Measurements from ENCODE around the gene DGCR2. TPM values are rescaled to one million over a fixed set of nuclear protein-coding genes. Genes with fewer than 3 reads are reported as not detected.
"Not testable (repeated sequence)": the region's sequence is repeated elsewhere in the genome, so short reads cannot be mapped to it uniquely, and the experiment has no call there.

The DGCR2 gene
- total RNA-seq, 2 donors from 2014 or later = 24.4 to 28.5 TPM

DNA sequence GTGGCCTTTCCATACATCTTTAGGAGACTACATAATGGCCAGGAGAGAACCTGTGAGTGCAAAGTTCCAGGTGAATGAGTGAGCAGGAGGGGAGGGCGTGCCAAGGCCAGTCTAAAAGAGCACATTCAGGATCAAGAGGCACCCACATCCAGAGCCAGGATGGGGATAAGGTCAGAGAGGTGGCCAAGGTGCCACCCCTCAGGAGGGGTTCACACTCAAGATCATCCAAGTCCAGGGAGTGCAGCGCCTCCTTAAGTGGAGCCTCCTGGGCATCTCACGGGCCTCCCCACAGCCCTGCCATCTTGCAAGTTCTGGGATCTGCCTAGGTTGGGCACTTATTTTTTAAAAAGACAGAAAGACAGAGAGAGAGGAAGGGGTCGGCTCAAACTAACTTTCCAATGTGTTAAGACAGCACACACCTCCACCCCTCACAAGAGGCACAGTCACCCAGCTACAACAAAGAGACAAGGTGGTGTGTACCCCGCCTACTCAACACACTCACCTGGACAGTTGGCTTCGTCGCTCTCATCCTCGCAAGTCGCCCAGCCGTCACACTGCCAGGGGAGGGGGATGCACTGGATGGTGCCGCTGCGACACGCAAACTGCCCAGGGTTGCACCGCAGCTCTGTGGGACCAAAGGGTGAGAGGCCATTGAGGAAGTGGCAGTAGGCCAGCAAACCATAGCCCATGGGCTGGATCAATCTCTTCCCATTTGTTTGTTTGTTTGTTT lies 33.2 kb downstream of the DGCR2 start:
- no peak overlapping the region for H3K27ac Mint-ChIP-seq
- ATAC-seq (replicated peaks in 1 of 2) = no peak
- H3K27me3 Mint-ChIP-seq (ENCODE audit: low read depth) = no peaks in the 10 kb centered on the region
- no peaks in the 10 kb centered on the region for H3K9me3 Mint-ChIP-seq
- peaks cover 0 to 8% of the 10 kb centered on the region in 2 donors for H3K36me3 Mint-ChIP-seq (ENCODE audit: insufficient read depth in 2 of 2)
- peaks cover 6% of the 10 kb centered on the region for H3K4me1 Mint-ChIP-seq (ENCODE audit: low read depth)
- no peak overlapping the region for H3K4me3 Mint-ChIP-seq
- DNase-seq = no peak

DNA sequence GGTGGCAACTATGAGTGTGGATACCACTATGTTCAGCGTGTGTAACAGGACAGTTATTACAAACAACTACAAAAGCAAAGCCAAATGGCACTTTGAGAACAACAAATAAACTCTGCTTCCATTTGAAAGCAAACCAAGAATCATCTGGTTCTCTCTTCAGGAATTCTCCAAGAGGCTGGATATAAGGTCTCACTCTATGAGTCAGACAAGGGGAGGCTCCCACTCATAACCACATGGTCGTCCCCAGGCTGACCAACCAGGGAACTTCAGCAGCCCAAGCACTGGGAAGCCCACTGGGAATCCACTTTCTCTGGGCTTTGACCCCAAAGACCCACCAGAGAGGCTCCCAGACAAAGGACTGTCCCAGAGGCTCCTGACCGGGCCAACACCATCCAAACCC lies 35.3 kb downstream of the DGCR2 start:
- Mint-ChIP-seq H3K27me3 (ENCODE audit: low read depth) (no peaks in the 10 kb centered on the region), H3K4me3 (no peak overlapping the region), H3K9me3 (no peaks in the 10 kb centered on the region), H3K36me3 (ENCODE audit: insufficient read depth in 2 of 2) (peaks cover 0 to 12% of the 10 kb centered on the region in 2 donors), H3K27ac (no peak overlapping the region), H3K4me1 (ENCODE audit: low read depth) (peaks cover 6% of the 10 kb centered on the region)
- DNase-seq = no peak
- ATAC-seq (replicated peaks in 1 of 2) = no peak

DNA sequence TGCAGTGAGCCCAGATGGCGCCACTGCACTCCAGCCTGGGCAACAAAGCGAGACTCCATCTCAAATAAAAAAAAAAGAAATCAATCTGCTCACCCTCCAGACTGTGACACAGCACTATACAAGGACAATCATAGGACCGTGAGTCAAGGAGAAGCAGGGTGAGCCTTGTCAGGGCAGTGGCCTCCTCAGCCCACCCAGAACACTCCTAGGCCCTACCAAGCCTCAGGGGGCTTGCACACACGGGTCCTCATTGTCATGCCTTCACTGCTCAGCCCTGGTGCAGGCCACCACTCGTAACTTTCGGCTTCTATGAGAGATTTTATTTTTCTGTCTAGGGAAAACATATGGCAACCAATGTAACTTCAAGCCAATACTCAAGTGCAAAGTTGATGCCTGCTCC lies 35.8 kb downstream of the DGCR2 start:
- Mint-ChIP-seq H3K4me3 (no peak overlapping the region), H3K27ac (no peak overlapping the region), H3K36me3 (ENCODE audit: insufficient read depth in 2 of 2) (peaks cover 0 to 12% of the 10 kb centered on the region in 2 donors), H3K27me3 (ENCODE audit: low read depth) (no peaks in the 10 kb centered on the region), H3K4me1 (ENCODE audit: low read depth) (peaks cover 6% of the 10 kb centered on the region), H3K9me3 (no peaks in the 10 kb centered on the region)
- ATAC-seq (replicated peaks in 1 of 2) (no peak), DNase-seq (no peak)

DNA sequence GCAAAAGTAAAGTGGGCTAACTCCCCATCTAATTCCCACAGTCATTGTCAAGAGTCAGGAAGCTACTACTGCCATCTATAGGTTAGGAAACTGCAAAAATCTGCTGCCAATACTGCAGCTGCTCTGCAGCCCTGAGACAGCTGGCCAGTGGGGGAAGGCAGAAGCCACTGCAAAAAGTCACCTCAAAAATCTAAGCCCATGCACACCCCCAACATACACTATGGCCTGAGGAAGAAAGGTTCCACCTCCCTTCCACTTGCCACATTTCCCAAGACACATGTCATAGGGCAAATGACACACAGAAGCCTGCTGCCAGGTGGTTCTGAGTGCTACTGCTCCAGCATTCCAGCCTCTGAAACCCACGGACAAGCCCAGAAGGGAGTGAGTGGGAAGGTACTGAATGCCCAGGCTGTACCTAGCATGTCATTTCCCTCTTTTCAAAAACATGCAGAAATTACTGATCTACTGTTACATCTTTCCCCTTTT lies 36.9 kb downstream of the DGCR2 start:
- no peak for ATAC-seq (replicated peaks in 1 of 2)
- H3K27ac Mint-ChIP-seq = no peak overlapping the region
- DNase-seq = no peak

DNA sequence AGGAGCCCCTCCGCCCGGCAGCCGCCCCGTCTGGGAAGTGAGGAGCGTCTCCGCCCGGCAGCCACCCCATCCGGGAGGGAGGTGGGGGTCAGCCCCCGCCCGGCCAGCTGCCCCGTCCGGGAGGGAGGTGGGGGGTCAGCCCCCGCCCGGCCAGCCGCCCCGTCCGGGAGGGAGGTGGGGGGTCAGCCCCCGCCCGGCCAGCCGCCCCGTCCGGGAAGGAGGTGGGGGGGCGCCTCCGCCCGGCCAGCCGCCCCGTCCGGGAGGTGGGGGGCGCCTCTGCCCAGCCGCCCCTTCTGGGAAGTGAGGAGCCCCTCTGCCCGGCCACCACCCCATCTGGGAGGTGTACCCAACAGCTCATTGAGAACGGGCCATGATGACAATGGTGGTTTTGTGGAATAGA lies 37.6 kb downstream of the DGCR2 start:
- H3K36me3 Mint-ChIP-seq (ENCODE audit: insufficient read depth in 2 of 2) = peaks cover 0 to 12% of the 10 kb centered on the region in 2 donors
- H3K4me1 Mint-ChIP-seq (ENCODE audit: low read depth); H3K27ac Mint-ChIP-seq; H3K9me3 Mint-ChIP-seq; DNase-seq; ATAC-seq (replicated peaks in 1 of 2); H3K4me3 Mint-ChIP-seq; H3K27me3 Mint-ChIP-seq (ENCODE audit: low read depth): not testable (repeated sequence)

More for the DNA sequence above, 36.9 kb downstream of the DGCR2 start:
- Mint-ChIP-seq H3K4me1 (ENCODE audit: low read depth) (peaks cover 6% of the 10 kb centered on the region), H3K27me3 (ENCODE audit: low read depth) (no peaks in the 10 kb centered on the region), H3K36me3 (ENCODE audit: insufficient read depth in 2 of 2) (peaks cover 0 to 12% of the 10 kb centered on the region in 2 donors), H3K9me3 (no peaks in the 10 kb centered on the region), H3K4me3 (no peak overlapping the region)

DNA sequence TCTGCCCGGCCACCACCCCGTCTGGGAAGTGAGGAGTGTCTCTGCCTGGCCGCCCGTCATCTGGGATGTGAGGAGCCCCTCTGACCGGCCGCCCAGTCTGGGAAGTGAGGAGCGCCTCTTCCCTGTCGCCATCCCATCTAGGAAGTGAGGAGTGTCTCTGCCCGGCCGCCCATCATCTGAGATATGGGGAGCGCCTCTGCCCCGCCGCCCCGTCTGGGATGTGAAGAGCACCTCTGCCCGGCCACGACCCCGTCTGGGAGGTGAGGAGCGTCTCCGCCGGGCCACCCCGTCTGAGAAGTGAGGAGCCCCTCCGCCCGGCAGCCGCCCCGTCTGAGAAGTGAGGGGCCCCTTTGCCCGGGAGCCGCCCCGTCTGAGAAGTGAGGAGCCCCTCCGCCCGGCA lies 38.1 kb downstream of the DGCR2 start:
- not testable (repeated sequence) for H3K9me3 Mint-ChIP-seq; H3K4me3 Mint-ChIP-seq; H3K27me3 Mint-ChIP-seq (ENCODE audit: low read depth); H3K27ac Mint-ChIP-seq; H3K4me1 Mint-ChIP-seq (ENCODE audit: low read depth); ATAC-seq (replicated peaks in 1 of 2); DNase-seq
- peaks cover 0 to 12% of the 10 kb centered on the region in 2 donors for H3K36me3 Mint-ChIP-seq (ENCODE audit: insufficient read depth in 2 of 2)

DNA sequence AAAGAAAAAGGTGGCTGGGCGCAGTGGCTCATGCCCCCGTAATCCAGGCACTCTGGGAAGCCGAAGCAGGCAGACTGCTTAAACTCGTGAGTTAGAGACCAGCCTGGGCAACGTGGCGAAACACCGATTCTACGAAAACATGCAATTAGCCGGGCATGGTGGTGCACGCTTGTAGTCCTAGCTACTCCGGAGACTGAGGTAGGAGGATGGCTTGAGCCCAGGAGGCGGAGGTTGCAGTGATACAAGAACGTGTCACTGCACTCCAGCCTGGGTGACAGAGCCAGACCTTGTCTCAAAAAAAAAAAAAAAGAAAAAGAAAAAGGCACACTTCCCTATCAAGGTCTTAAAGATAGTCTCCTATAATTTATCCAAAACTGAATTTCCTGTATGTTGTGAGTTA lies 39.4 kb downstream of the DGCR2 start:
- peaks cover 0 to 12% of the 10 kb centered on the region in 2 donors for H3K36me3 Mint-ChIP-seq (ENCODE audit: insufficient read depth in 2 of 2)

DNA sequence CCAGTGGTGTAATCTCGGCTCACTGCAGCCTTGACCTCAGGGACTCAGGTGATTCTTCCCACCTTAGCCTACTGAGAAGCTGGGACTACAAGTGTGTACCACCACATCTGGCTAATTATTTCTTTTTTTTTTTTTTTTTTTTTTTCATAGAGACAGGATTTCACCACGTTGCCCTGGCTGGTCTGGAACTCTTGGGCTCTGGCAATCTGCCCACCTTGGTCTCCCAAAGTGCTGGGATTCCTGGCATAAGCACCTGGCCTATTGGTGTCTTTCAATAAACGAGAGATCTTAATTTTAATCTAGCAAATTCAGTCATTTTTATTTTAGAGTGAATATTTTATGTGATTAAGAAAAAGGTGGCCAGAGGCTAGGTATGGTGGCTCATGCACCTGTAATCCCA lies 40.1 kb downstream of the DGCR2 start:
- Mint-ChIP-seq H3K4me1 (ENCODE audit: low read depth) (no peaks in the 10 kb centered on the region), H3K27me3 (ENCODE audit: low read depth) (no peaks in the 10 kb centered on the region), H3K36me3 (ENCODE audit: insufficient read depth in 2 of 2) (peaks cover 0 to 12% of the 10 kb centered on the region in 2 donors), H3K4me3 (no peak overlapping the region), H3K9me3 (no peaks in the 10 kb centered on the region), H3K27ac (no peak overlapping the region)
- ATAC-seq (replicated peaks in 1 of 2) = no peak
- DNase-seq = no peak

More for the DNA sequence above, 39.4 kb downstream of the DGCR2 start:
- DNase-seq (no peak), ATAC-seq (replicated peaks in 1 of 2) (no peak)
- H3K27me3 Mint-ChIP-seq (ENCODE audit: low read depth) = no peaks in the 10 kb centered on the region
- H3K9me3 Mint-ChIP-seq = no peaks in the 10 kb centered on the region
- no peak overlapping the region for H3K4me3 Mint-ChIP-seq
- no peak overlapping the region for H3K27ac Mint-ChIP-seq
- peaks cover under 1% of the 10 kb centered on the region for H3K4me1 Mint-ChIP-seq (ENCODE audit: low read depth)

DNA sequence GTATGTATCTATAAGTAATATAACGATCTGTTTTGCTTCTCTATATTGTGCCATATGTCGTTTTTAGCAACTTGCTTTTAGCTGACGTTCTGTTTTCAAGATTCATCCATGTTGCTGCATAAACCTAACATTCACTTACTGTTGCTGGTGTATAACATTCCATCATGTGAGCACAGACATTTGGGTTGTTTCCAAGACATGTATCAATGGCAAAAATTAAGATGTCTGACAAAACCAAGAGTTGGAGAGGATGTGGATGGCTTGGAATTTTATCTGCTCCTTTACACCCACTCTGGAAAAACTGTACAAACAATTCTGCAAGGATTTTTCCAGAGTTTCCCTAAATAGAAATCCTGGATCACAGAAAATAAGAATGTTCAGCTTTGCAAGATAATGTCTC lies 40.9 kb downstream of the DGCR2 start:
- DNase-seq = no peak
- Mint-ChIP-seq H3K36me3 (ENCODE audit: insufficient read depth in 2 of 2) (peaks cover 0 to 12% of the 10 kb centered on the region in 2 donors), H3K9me3 (no peaks in the 10 kb centered on the region), H3K27ac (no peak overlapping the region), H3K27me3 (ENCODE audit: low read depth) (no peaks in the 10 kb centered on the region), H3K4me1 (ENCODE audit: low read depth) (no peaks in the 10 kb centered on the region), H3K4me3 (no peak overlapping the region)
- no peak for ATAC-seq (replicated peaks in 1 of 2)

DNA sequence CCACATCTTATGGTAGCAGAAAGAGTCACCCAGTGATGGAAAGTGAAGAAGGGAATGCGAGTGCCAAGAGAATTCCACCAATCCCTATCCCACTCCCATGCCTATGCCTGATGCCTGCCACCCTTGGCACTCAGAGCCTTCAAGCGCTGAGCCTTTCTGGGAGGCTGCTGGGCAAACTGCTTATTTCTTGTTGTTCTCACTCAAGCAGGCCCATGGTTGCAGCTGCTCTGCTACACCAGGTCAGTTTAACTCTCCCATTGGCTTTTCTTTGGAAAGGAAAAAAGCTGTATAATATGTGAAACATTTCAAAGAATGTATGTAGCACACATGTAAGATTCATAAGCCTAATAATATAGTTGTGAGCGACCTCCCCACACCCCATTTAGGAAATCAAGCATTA lies 41.4 kb downstream of the DGCR2 start:
- no peak overlapping the region for H3K4me3 Mint-ChIP-seq
- ATAC-seq (replicated peaks in 1 of 2) (no peak), DNase-seq (no peak)
- no peak overlapping the region for H3K27ac Mint-ChIP-seq
- peaks cover 0 to 12% of the 10 kb centered on the region in 2 donors for H3K36me3 Mint-ChIP-seq (ENCODE audit: insufficient read depth in 2 of 2)
- no peaks in the 10 kb centered on the region for H3K9me3 Mint-ChIP-seq
- no peaks in the 10 kb centered on the region for H3K4me1 Mint-ChIP-seq (ENCODE audit: low read depth)
- no peaks in the 10 kb centered on the region for H3K27me3 Mint-ChIP-seq (ENCODE audit: low read depth)

DNA sequence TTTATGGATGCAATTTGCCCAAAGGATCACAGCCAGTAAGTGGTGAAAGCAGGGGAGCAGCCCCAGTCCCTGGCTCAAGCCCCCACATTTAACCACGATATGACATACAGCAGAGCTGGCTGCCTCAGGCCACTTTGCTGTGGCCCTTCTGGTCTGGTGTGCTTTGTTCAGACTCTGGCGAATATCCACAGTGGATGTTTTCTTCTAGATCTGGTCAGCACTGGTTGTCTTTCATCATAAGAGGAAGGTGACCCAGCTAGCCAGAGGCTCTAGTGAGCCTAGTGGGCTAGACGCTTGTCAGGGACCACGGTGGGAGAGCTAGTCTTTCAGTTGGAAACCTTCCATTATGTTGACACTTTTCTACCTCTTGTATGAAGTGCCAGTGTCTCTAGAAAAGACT lies 42.5 kb downstream of the DGCR2 start:
- no peak for ATAC-seq (replicated peaks in 1 of 2)

DNA sequence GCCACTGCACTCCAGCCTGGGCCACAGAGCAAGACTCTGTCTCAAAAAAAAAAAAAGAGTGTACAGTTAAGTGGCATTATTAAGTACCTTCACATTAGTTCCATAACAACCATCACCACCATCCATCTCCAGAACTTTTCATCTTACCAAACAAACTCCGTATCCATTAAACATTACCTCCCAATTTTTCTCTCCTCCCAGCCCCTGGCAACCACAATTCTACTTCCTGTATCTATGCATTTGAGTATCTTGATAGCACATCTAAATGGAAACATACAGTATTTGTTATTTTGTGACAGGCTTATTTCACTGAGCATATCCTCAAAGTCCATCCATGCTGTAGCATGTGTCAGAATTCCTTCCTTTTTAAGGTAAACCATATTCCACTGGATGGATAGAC lies 46.8 kb downstream of the DGCR2 start:
- Mint-ChIP-seq H3K27ac (no peak overlapping the region), H3K27me3 (ENCODE audit: low read depth) (no peaks in the 10 kb centered on the region), H3K4me1 (ENCODE audit: low read depth) (no peaks in the 10 kb centered on the region), H3K36me3 (ENCODE audit: insufficient read depth in 2 of 2) (no peaks in the 10 kb centered on the region), H3K9me3 (no peaks in the 10 kb centered on the region), H3K4me3 (no peak overlapping the region)
- ATAC-seq (replicated peaks in 1 of 2) = no peak
- DNase-seq = no peak

More for the DNA sequence above, 42.5 kb downstream of the DGCR2 start:
- H3K36me3 Mint-ChIP-seq (ENCODE audit: insufficient read depth in 2 of 2) = peaks cover 0 to 6% of the 10 kb centered on the region in 2 donors
- H3K27ac Mint-ChIP-seq = no peak overlapping the region
- no peak overlapping the region for H3K4me3 Mint-ChIP-seq
- H3K9me3 Mint-ChIP-seq = no peaks in the 10 kb centered on the region
- DNase-seq = no peak
- H3K27me3 Mint-ChIP-seq (ENCODE audit: low read depth) = no peaks in the 10 kb centered on the region
- H3K4me1 Mint-ChIP-seq (ENCODE audit: low read depth) = no peaks in the 10 kb centered on the region

DNA sequence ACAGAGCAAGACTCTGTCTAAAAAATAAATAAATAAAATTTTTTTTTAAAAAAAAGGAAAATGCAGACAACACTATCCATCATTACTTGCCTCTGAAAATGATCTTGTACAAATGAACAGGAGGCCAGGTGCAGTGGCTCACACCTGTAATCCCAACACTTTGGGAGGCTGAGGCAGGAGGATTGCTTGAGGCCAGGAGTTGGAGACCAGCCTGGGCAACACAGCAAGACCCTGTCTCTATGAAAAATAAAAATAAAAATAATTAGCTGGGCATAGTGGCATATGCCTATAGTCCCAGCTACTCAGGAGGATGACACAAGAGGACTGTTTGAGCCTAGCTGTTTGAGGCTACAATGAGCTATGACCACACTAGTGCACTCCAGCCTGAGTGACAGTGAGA lies 49.4 kb downstream of the DGCR2 start:
- not testable (repeated sequence) for DNase-seq; H3K4me1 Mint-ChIP-seq (ENCODE audit: low read depth); H3K9me3 Mint-ChIP-seq; H3K27me3 Mint-ChIP-seq (ENCODE audit: low read depth); H3K36me3 Mint-ChIP-seq (ENCODE audit: insufficient read depth in 2 of 2); H3K4me3 Mint-ChIP-seq; H3K27ac Mint-ChIP-seq; ATAC-seq (replicated peaks in 1 of 2)

Measured in activated T-cell treated with anti-CD3 and anti-CD28 coated beads, Interleukin-2, amount 50 U/mL, for 72 hours (primary cell).